Uterus (tissue), 2 donors: ENCODE measurements around the gene SGIP1.

Experiments used
- CTCF ChIP-seq, 4 experiments: fragments of 200-600 bp in 2 of 4; fragments of 450-650 bp in 2 of 4; sonication (generic) in 2 of 4; IDR thresholded peaks; one replicate each; pipeline ENCODE4 v1.5.1; 2016 to 2019; ENCODE audit warnings: antibody characterized with exemption in 4 of 4, mild to moderate bottlenecking in 2 of 4, moderate library complexity in 1 of 4
- POLR2A ChIP-seq, 2 donors: fragments of 450-650 bp; IDR thresholded peaks; one replicate each; pipeline ENCODE4 v1.6.1; 2016; ENCODE audit warnings: antibody characterized with exemption in 2 of 2, mild to moderate bottlenecking in 1 of 2, moderate library complexity in 1 of 2

- no peak for TF ChIP-seq POLR2A (IDR thresholded peaks at IDR 0.05)
- no peak for TF ChIP-seq CTCF (IDR thresholded peaks at IDR 0.05)
Measured at GRCh38 chr1:66578841-66579240, 44.9 kb downstream of the SGIP1 start.
